GM12801 (cell line): ENCODE measurements around the gene POMT1.

Source experiments
- CTCF ChIP-seq: IDR thresholded peaks from one replicate; pipeline ENCODE4 v1.5.1; 2011; ENCODE audit warnings: control low read depth; ENCODE audit not compliant: insufficient read length; ENCODE audit errors: extremely low read depth

POMT1 gene

GRCh38 chr9:131484560-131485185 is 18.0 kb upstream of the POMT1 start:
- no peak for TF ChIP-seq CTCF

GRCh38 chr9:131485206-131485605 is 17.5 kb upstream of the POMT1 start:
- TF ChIP-seq CTCF, result no peak

GRCh38 chr9:131485728-131486422 is 16.8 kb upstream of the POMT1 start:
- no peak for TF ChIP-seq CTCF

- no peak for TF ChIP-seq CTCF
These were observed 15.7 kb upstream of the POMT1 start for GRCh38 chr9:131487001-131487400.

GRCh38 chr9:131487621-131488031 is 15.1 kb upstream of the POMT1 start:
- TF ChIP-seq CTCF, result no peak

GRCh38 chr9:131490514-131490913 is 12.2 kb upstream of the POMT1 start:
- no peak for TF ChIP-seq CTCF

GRCh38 chr9:131491001-131491710 is 11.6 kb upstream of the POMT1 start:
- no peak for TF ChIP-seq CTCF
